ENCODE measurements around the gene THAP7. TPM values are rescaled to one million over a fixed set of nuclear protein-coding genes. Genes with fewer than 3 reads are reported as not detected.
"Not testable (repeated sequence)": the region's sequence is repeated elsewhere in the genome, so short reads cannot be mapped to it uniquely, and the experiment has no call there.

The THAP7 gene
- total RNA-seq, 2 experiments from 2014 or later: 22.1 to 26.8 TPM

DNA sequence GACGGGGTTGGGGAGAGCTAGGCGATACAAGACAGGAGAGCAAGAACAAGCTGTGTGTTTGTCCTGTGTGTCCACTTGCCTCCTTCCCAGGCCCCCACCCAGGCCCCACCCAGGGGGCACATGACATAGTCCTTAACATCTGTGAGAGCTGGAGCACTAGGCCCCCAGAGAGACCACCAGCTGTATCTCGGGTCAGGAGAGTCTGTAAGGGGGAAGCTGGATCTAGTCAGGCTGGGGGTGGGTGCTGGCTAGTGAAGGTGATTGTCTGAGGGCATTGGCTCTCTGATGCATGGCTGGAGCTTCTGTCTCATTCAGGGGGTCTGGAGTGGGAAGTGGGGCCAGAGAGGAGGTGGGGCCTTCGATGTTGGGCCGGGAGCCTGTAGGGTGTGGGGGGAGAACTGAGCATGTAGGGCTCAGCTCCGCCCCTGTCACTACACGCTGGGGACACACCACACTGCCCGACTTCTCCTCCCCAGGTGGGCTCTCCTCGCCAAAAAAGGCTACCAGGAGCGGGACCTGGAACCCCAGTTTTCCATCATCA is 13.6 kb upstream of the THAP7 start:
- no peaks in the 10 kb centered on the region for H3K9me3 Mint-ChIP-seq
- H3K27ac Mint-ChIP-seq: no peak overlapping the region
- POLR2A ChIA-PET: interaction anchor here (1.1 kb wide), 1 partner anchor 13 kb away, joined by 3 read pairs; the partner anchor contains the start of gene THAP7
- CTCF ChIA-PET: interaction anchor here (0.9 to 1.4 kb wide), 2 partner anchors 33 to 87 kb away, joined by 3 to 5 read pairs; partner anchors contain the start of gene LZTR1
- intact Hi-C loops (cut with micrococcal nuclease): no loop called here
- no peak for DNase-seq
- no peaks in the 10 kb centered on the region for H3K36me3 Mint-ChIP-seq
- H3K4me1 Mint-ChIP-seq (ENCODE audit: low read depth): peaks cover 20% of the 10 kb centered on the region
- no peak overlapping the region for H3K4me3 Mint-ChIP-seq
- no peaks in the 10 kb centered on the region for H3K27me3 Mint-ChIP-seq

GRCh38 chr22:21014726-21015465 is 13.0 kb upstream of the THAP7 start, which contains the start of gene P2RX6:
TSS of gene P2RX6 (plus strand) at chr22:21015165. CDS start at chr22:21015175, 10 bp downstream.
- ChIA-PET POLR2A (interaction anchor here (1.1 kb wide), 1 partner anchor 12 kb away, joined by 3 read pairs; the partner anchor contains the start of gene THAP7), CTCF (interaction anchor here (0.9 to 1.4 kb wide), 2 partner anchors 33 to 87 kb away, joined by 3 to 5 read pairs; partner anchors contain the start of gene LZTR1)
- peak within 1 kb of the TSS; percentile 70 for H3K27ac Mint-ChIP-seq
- H3K36me3 Mint-ChIP-seq: no peaks in the 10 kb centered on the region
- H3K9me3 Mint-ChIP-seq: no peaks in the 10 kb centered on the region
- H3K27me3 Mint-ChIP-seq: no peaks in the 10 kb centered on the region
- H3K4me3 Mint-ChIP-seq: peak within 1 kb of the TSS; percentile 89
- H3K4me1 Mint-ChIP-seq (ENCODE audit: low read depth): peaks cover 20% of the 10 kb centered on the region
- intact Hi-C loops (cut with micrococcal nuclease): loop anchor here (1.0 kb wide), 1 partner anchor 13 kb away; the partner anchor contains the start of gene THAP7
- DNase-seq: no peak

DNA sequence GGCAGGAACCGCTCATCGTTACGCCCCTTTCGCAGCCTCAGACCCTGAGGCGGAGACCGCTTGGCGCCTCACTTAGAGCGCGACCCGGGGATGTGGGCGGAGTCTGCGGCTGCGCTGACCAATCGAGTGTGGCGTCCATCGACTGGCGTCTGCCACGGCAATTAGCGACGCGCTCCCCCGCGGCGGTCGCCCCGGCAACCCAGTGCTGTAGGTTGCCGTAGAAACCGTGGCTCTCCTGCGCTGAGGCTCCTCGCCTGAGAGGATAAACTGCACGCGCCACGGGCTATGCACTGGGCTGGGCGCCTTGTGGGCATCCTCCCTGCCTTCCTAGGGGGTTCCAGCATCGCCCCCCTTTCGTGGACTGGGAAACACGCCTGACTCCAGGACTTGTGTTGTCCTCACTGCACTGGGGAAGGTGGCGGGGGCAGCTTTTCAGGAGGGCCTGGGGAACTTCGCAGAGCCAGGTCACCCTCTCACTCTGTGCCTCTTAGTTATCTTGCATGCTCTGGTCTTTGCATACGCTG is 12.3 kb upstream of the THAP7 start:
- intact Hi-C loops (cut with micrococcal nuclease): loop anchor here (1.0 kb wide), 1 partner anchor 12 kb away; the partner anchor contains the start of gene THAP7
- CTCF ChIA-PET: interaction anchor here (1.4 kb wide), 1 partner anchor 32 kb away, joined by 5 read pairs; the partner anchor contains the start of gene LZTR1

DNA sequence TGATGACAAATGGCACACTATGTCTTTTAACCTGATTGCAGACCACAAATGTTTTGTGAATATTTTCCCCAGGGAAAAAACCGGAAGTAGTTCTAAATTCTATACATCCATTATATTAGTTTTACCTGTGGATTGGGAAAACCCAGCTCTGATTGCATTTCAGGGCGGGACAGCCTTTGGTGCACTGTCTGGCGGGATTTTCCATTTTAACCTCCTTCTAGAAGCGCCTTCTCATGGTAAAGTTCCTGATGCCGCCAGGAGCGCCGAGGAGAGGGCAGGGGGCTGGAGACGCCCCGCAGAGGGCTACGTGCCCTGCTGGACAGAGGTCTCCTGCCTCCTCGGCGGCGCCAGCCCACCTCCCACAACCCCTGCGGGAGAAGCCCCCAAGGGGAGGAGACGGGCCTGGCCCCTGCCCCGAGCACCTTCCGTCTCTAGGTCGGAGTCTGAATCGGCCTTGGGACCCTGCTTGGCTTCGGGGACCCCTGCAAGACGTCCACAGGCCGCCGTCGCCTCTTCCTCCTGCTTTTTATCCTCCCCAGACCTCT is 11.8 kb upstream of the THAP7 start:
- H3K27ac Mint-ChIP-seq: peak overlapping the region; percentile 70

More for the DNA sequence above, 12.3 kb upstream of the THAP7 start:
- no peaks in the 10 kb centered on the region for H3K9me3 Mint-ChIP-seq
- H3K36me3 Mint-ChIP-seq: no peaks in the 10 kb centered on the region
- POLR2A ChIA-PET: interaction anchor here (1.7 kb wide), 1 partner anchor 12 kb away, joined by 7 read pairs; the partner anchor contains the start of gene THAP7
- peak overlapping the region; percentile 89 for H3K4me3 Mint-ChIP-seq
- H3K4me1 Mint-ChIP-seq (ENCODE audit: low read depth): peaks cover 20% of the 10 kb centered on the region
- H3K27me3 Mint-ChIP-seq: no peaks in the 10 kb centered on the region
- peak; percentile 92 for DNase-seq
- peak overlapping the region; percentile 70 for H3K27ac Mint-ChIP-seq

DNA sequence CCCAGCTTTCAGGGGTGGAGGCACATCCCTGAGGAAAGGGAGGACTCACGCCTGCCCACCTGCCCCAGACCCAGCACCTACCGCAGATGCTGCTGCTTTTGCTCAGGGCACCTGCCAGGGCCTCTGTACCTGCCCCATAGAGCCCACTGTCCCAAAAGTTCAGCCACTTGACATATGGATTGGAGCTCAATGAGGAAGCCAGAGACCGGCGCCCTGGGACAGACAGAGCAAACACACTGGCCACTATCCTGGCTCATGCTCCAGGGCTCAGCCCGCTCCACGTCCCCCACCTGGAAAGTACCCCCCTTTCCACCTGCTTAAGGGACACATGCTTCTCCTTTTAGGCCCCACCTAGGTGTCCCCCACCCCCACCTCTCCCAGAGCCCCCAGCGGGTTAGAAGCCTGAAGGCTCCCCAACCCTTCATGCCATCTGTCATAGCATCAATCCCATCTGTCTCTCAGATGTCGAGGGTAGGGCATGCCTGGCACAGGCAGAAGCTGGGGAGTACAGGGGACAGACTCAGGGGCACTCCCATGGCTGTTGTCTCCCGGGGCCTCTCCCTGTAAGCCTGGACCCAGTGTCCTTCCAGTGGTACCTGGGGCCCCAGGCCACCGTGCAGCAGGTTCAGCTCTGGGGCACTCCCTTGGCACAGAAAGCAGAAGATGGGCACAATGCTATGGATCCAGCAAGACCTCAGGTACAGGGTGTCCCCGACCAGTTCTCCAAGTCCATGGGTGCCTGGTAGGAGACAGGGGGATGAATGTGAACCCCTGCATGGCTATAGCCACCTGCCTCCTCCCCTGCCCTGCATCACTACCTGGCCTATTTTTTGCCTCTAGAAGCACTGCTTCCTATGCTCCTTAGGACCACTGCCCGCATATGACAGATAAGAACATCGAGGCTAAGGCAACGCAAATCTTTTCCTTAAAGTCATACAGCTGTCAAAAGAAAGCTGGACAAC is 10.8 kb upstream of the THAP7 start:
- H3K4me3 Mint-ChIP-seq: peak overlapping the region; percentile 89
- ChIA-PET CTCF (interaction anchor here (0.6 to 0.9 kb wide), 2 partner anchors 10 to 90 kb away, joined by 3 read pairs; no protein-coding TSS in a partner anchor), POLR2A (interaction anchor here (1.7 kb wide), 2 partner anchors 10 to 31 kb away, joined by 3 to 7 read pairs; partner anchors contain the start of genes LZTR1 and THAP7)
- no peak for DNase-seq
- peaks cover 20% of the 10 kb centered on the region for H3K4me1 Mint-ChIP-seq (ENCODE audit: low read depth)
- no peaks in the 10 kb centered on the region for H3K9me3 Mint-ChIP-seq
- intact Hi-C loops (cut with micrococcal nuclease): no loop called here
- H3K36me3 Mint-ChIP-seq: no peaks in the 10 kb centered on the region
- no peaks in the 10 kb centered on the region for H3K27me3 Mint-ChIP-seq
- H3K27ac Mint-ChIP-seq: no peak overlapping the region

More for the DNA sequence above, 11.8 kb upstream of the THAP7 start:
- intact Hi-C loops (cut with micrococcal nuclease): loop anchor here (1.0 kb wide), 1 partner anchor 11 kb away; the partner anchor contains the start of gene THAP7
- POLR2A ChIA-PET: interaction anchor here (1.7 kb wide), 2 partner anchors 11 to 32 kb away, joined by 3 to 7 read pairs; partner anchors contain the start of genes LZTR1 and THAP7
- no peak for DNase-seq
- H3K27me3 Mint-ChIP-seq: no peaks in the 10 kb centered on the region
- H3K9me3 Mint-ChIP-seq: no peaks in the 10 kb centered on the region
- CTCF ChIA-PET: interaction anchor here (0.9 kb wide), 1 partner anchor 89 kb away, joined by 3 read pairs; no protein-coding TSS in a partner anchor
- H3K36me3 Mint-ChIP-seq: no peaks in the 10 kb centered on the region
- peaks cover 20% of the 10 kb centered on the region for H3K4me1 Mint-ChIP-seq (ENCODE audit: low read depth)
- peak overlapping the region; percentile 89 for H3K4me3 Mint-ChIP-seq

- H3K36me3 Mint-ChIP-seq: no peaks in the 10 kb centered on the region
- no peaks in the 10 kb centered on the region for H3K27me3 Mint-ChIP-seq
- H3K4me1 Mint-ChIP-seq (ENCODE audit: low read depth): peaks cover 17% of the 10 kb centered on the region
- H3K9me3 Mint-ChIP-seq: no peaks in the 10 kb centered on the region
- CTCF ChIA-PET: interaction anchor here (1.3 kb wide), 1 partner anchor 9 kb away, joined by 3 read pairs; no protein-coding TSS in a partner anchor
- H3K4me3 Mint-ChIP-seq: no peak overlapping the region
- DNase-seq: no peak
- no peak overlapping the region for H3K27ac Mint-ChIP-seq
- POLR2A ChIA-PET: no interaction called here
- intact Hi-C loops (cut with micrococcal nuclease): no loop called here
These were observed 8.7 kb upstream of the THAP7 start for GRCh38 chr22:21010426-21011113.

DNA sequence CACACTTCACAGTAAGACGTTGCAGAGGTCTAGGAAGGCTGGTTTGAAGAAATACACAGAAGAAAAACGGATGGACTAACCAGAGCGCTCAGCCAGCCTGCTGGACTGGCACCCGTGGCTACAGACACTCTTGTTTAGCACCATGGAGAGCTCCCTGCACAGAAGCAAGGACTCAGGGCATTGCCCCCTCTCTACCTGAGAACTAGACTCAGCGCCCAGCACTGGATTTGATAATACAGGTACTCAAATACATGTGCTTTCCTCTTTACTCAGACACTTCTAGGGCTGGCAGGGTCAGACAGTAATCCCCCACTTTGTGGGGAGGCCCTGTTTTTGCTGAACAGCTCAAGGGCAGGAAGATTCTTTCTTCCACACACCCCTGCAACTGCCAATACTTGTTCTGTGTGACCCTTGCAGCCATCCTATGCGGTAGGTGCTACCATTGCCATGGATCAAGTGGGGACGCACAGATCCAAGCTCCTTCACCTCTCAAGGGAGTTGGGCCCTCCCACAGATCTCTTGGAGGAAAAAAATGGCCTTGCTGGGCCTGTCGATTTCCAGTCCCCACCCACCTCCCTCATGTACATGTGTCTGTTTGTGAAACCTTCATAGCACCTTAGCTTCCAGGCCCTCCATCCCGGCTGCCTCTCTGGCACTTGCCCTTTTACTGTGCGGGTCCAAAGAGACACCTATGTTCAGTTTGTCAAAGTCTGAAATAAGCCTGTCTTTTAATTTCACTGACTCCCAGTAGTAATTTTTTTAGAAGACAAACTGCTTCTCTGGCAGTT is 7.9 kb upstream of the THAP7 start:
- Mint-ChIP-seq H3K36me3 (no peaks in the 10 kb centered on the region), H3K27ac (no peak overlapping the region), H3K4me1 (ENCODE audit: low read depth) (peaks cover 11% of the 10 kb centered on the region), H3K4me3 (no peak overlapping the region), H3K9me3 (no peaks in the 10 kb centered on the region), H3K27me3 (no peaks in the 10 kb centered on the region)
- DNase-seq: peak; percentile 39
- CTCF ChIA-PET: interaction anchor here (1.3 kb wide), 1 partner anchor 10 kb away, joined by 3 read pairs; no protein-coding TSS in a partner anchor
- intact Hi-C loops (cut with micrococcal nuclease): no loop called here
- POLR2A ChIA-PET: no interaction called here

GRCh38 chr22:21009208-21009607 is 7.3 kb upstream of the THAP7 start:
- POLR2A ChIA-PET; DNase-seq; H3K36me3 Mint-ChIP-seq; H3K9me3 Mint-ChIP-seq; H3K4me3 Mint-ChIP-seq; H3K27me3 Mint-ChIP-seq; H3K27ac Mint-ChIP-seq; intact Hi-C loops (cut with micrococcal nuclease); H3K4me1 Mint-ChIP-seq (ENCODE audit: low read depth): not testable (repeated sequence)
- CTCF ChIA-PET: interaction anchor here (1.3 kb wide), 1 partner anchor 11 kb away, joined by 3 read pairs; no protein-coding TSS in a partner anchor

- peak overlapping the region; percentile 94 for H3K4me3 Mint-ChIP-seq
- no peaks in the 10 kb centered on the region for H3K27me3 Mint-ChIP-seq
- intact Hi-C loops (cut with micrococcal nuclease): loop anchor here (5.0 kb wide), 1 partner anchor 579 kb away; no protein-coding TSS in a partner anchor
- peaks cover 19% of the 10 kb centered on the region for H3K4me1 Mint-ChIP-seq (ENCODE audit: low read depth)
- no peak for DNase-seq
- POLR2A ChIA-PET: interaction anchor here (0.7 kb wide), 1 partner anchor 97 kb away, joined by 3 read pairs; no protein-coding TSS in a partner anchor
- H3K27ac Mint-ChIP-seq: no peak overlapping the region
- peaks cover 10% of the 10 kb centered on the region for H3K36me3 Mint-ChIP-seq
- H3K9me3 Mint-ChIP-seq: no peaks in the 10 kb centered on the region
- CTCF ChIA-PET: interaction anchor here (2.1 to 2.3 kb wide), 3 partner anchors 17 to 42 kb away, joined by 6 to 17 read pairs (median 7); partner anchors contain the start of gene LZTR1
These were observed 1.9 kb upstream of the THAP7 start for GRCh38 chr22:21003782-21004181.

All from activated CD4-positive, alpha-beta memory T cell treated with anti-CD3 and anti-CD28 coated beads for 36 hours (primary cell).